NCI-H128 (cell line): ENCODE results near the gene UGT1A7.
"Not testable (repeated sequence)": the region's sequence is repeated elsewhere in the genome, so short reads cannot be mapped to it uniquely, and the experiment has no call there.

Source experiments
- DNase-seq: peaks from one replicate; lab custom pipeline; 2025; ENCODE audit not compliant: unreplicated experiment; lab: John Stamatoyannopoulos, UW

Gene UGT1A7

DNA sequence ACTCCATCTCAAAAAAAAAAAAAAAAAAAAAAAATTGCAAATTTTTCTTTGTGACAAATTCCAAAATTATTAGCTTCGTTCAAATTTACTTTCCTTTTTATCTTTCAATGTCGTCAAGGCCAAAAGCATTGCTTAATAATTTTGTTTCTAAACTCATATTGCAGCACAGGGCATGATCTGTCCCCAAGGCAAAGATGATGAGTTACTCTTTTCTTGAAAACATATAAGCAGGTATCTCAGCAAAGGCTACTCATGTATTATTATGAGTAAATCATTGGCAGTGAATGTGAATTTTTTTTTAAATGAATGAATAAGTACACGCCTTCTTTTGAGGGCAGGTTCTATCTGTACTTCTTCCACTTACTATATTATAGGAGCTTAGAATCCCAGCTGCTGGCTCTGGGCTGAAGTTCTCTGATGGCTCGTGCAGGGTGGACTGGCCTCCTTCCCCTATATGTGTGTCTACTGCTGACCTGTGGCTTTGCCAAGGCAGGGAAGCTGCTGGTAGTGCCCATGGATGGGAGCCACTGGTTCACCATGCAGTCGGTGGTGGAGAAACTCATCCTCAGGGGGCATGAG lies at the start of gene UGT1A7:
Gene UGT1A7, plus strand, starts transcription at position 381 of the 579 bp plus-strand sequence. Its CDS starts 37 bp downstream, at position 418.
- DNase-seq, result no peak

DNA sequence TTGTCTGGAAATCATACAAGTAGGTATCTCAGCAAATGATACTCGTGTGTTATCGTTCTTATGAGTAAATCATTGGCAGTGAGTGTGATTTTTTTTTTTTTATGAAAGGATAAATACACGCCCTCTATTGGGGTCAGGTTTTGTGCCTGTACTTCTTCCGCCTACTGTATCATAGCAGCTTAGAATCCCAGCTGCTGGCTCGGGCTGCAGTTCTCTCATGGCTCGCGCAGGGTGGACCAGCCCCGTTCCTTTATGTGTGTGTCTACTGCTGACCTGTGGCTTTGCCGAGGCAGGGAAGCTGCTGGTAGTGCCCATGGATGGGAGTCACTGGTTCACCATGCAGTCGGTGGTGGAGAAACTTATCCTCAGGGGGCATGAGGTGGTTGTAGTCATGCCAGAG lies 45.4 kb upstream of the UGT1A7 start, which contains the start of gene UGT1A10:
Gene UGT1A10, plus strand, starts transcription at position 143 of the 400 bp plus-strand sequence. Its CDS starts 75 bp downstream, at position 218.
- not testable (repeated sequence) for DNase-seq

GRCh38 chr2:233638836-233639235 lies 42.9 kb upstream of the UGT1A7 start:
- DNase-seq, result no peak

GRCh38 chr2:233639860-233640259 lies 41.8 kb upstream of the UGT1A7 start:
- DNase-seq, result no peak

GRCh38 chr2:233643128-233643527 lies 38.6 kb upstream of the UGT1A7 start:
- DNase-seq, result no peak

- not testable (repeated sequence) for DNase-seq
Observed at GRCh38 chr2:233646033-233646432, 35.7 kb upstream of the UGT1A7 start.

GRCh38 chr2:233650981-233651380 lies 30.7 kb upstream of the UGT1A7 start:
- DNase-seq, result no peak

- DNase-seq, result no peak
Observed at GRCh38 chr2:233651430-233651829, 30.3 kb upstream of the UGT1A7 start.

GRCh38 chr2:233654501-233654900 lies 27.2 kb upstream of the UGT1A7 start:
- DNase-seq, result no peak

DNA sequence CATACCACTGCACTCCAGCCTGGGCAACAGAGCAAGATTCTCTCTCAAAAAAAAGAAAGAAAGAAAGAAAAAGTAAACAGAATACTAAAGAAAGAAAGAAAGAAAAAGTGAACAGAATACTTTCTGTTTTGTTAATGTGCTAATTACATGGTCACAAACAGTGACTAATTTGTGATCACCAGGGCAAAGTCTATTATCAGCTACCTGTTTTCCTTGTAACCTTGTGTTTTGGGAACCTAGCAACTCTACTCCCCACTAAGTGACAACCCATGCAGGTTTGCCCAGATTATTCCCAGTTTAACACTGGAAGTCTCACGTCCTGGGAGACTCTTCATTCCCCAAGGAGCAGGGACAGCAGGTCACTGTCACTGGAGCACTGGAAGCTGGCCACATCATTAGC lies 26.7 kb upstream of the UGT1A7 start:
- no peak for DNase-seq

GRCh38 chr2:233655943-233656342 lies 25.8 kb upstream of the UGT1A7 start:
- not testable (repeated sequence) for DNase-seq

DNA sequence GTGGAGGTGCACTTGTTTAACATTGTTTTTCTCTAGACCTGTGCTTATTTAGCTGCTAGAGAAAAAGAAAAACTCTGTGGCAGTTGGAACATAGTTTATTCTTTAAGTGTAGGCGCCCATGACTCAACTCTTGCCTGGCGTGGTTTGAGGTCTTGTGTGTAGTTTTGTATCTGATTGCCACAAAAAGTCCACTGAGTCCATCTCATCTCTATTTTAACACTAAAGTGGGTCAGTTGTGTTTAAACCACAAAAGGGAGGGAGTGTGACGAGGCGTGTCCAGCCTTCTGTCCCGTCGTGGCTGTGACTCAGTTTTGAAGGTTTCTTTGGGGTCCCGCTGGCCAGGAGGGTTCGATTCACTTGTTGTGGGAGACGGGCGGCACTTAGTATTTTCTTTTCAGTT lies 25.3 kb upstream of the UGT1A7 start:
- DNase-seq, result no peak

DNA sequence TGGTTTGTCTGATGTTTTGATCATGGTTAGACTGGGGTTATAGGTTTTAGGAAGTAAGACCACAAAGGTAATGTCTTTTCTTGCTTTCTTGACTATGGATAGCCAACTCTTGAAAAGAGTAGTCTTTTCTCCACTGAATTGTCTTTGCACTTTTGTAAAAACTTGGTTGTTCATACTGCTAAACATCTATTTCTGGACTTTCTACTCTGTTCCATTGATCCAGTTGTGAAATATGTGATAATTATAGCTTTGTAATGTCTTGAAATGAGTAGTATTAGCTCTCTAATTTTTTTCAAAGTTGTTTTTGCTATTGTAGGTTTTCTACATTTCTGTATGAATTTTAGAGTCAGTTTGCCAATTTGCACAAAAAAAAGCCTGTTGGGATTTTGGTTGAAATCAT lies 23.1 kb upstream of the UGT1A7 start:
- no peak for DNase-seq

GRCh38 chr2:233663911-233664310 lies 17.8 kb upstream of the UGT1A7 start:
- DNase-seq, result no peak

DNA sequence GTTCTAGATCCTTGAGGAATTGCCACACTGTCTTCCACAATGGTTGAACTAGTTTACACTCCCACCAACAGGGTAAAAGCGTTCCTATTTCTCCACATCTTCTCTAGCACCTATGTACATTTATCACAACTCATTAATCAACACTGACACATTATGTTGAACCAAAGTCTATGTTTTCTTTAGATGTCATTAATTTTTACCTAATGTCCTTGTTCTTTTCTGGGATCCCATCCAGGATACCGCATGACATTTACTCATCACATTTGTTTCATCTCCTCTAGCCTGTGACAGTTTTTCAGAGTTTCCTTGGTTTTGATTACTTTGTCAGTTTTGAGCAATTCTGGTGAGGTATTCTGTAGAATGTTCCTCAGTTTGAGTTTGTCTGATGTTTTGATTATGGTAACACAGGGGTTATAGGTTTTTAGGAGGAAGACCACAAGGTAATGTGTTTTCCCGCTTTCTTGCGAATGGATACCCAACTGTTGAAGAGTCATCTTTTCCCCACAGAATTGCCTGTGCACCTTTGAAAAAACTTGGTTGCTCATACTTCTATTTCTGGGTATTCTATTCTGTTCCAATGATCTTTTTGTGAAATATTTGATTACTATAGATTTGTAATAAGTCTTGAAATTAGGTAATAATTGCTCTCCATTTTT lies 13.0 kb upstream of the UGT1A7 start:
- DNase-seq, result no peak

DNA sequence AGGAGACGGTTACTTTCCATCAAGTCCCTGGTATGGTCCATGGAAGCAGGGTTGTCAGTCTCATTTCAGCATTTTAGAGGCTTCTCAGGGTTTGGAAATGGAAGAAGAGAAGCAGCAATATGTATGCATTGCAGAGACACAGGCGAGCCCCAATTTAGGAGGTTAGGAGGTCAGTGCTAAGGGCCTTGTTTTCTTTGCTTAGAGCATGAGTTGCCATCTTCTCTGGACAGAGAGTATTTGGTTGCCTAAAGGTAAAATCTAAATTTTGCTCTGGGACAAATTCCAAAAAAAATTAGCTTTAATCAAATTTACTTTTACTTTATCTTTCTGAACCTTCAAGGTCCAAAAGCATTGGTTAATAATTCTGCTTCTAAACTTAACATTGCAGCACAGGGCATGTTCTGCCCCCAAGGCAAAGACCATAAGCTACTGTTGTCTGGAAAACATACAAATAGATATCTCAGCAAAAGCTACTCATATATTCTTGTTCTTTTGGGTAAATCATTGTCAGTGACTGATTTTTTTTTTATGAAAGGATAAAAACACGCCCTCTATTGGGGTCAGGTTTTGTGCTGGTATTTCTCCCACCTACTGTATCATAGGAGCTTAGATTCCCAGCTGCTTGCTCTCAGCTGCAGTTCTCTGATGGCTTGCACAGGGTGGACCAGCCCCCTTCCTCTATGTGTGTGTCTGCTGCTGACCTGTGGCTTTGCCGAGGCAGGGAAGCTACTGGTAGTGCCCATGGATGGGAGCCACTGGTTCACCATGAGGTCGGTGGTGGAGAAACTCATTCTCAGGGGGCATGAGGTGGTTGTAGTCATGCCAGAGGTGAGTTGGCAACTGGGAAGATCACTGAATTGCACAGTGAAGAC lies 10.2 kb upstream of the UGT1A7 start, which contains the start of gene UGT1A9:
Gene UGT1A9, plus strand, starts transcription at position 609 of the 872 bp plus-strand sequence. Its CDS starts 37 bp downstream, at position 646.
- no peak for DNase-seq

- DNase-seq, result no peak
Observed at GRCh38 chr2:233672886-233673285, 8.8 kb upstream of the UGT1A7 start.

- DNase-seq, result no peak
Observed at GRCh38 chr2:233673896-233674295, 7.8 kb upstream of the UGT1A7 start.

- DNase-seq, result no peak
Observed at GRCh38 chr2:233674314-233674713, 7.4 kb upstream of the UGT1A7 start.

GRCh38 chr2:233674995-233675394 lies 6.7 kb upstream of the UGT1A7 start:
- no peak for DNase-seq

- DNase-seq, result no peak
Observed at GRCh38 chr2:233676046-233676445, 5.7 kb upstream of the UGT1A7 start.

- no peak for DNase-seq
Observed at GRCh38 chr2:233679196-233679595, 2.5 kb upstream of the UGT1A7 start.
